Activated CD4-positive, alpha-beta T cell treated with anti-CD3 and anti-CD28 coated beads for 36 hours (primary cell): ENCODE results near the gene EIF2S2. TPM values are rescaled to one million over a fixed set of nuclear protein-coding genes. Genes with fewer than 3 reads are reported as not detected.

Experiments used
- ATAC-seq: fragments of 200-7000 bp; cut with Tn5 transposase; one replicate; pipeline ENCODE4 v1.10.0; 2021; ENCODE audit warnings: mild to moderate bottlenecking, moderate library complexity
- CTCF ChIA-PET: fragments of 350-600 bp; sonication (Branson Sonifier 250); formaldehyde crosslinking; loops from one replicate; lab custom pipeline; 2021; ENCODE audit warnings: antibody characterized with exemption; lab: Charles Lee
- POLR2A ChIA-PET: fragments of 350-600 bp; sonication (Branson Sonifier 250); formaldehyde crosslinking; loops from one replicate; lab custom pipeline; 2021; ENCODE audit warnings: antibody characterized with exemption, inconsistent platforms; lab: Charles Lee
- DNase-seq: peaks from one replicate; pipeline ENCODE4 v3.0.0-alpha.2; 2020
- H3K27ac Mint-ChIP-seq: one replicate; pipeline ENCODE4 v1.8.0; 2021; ENCODE audit warnings: mixed read lengths
- H3K27me3 Mint-ChIP-seq: one replicate; pipeline ENCODE4 v1.8.0; 2021; ENCODE audit warnings: mixed read lengths
- H3K36me3 Mint-ChIP-seq: one replicate; pipeline ENCODE4 v1.8.0; 2021; ENCODE audit warnings: low read depth, mixed read lengths
- H3K4me1 Mint-ChIP-seq: one replicate; pipeline ENCODE4 v1.8.0; 2021; ENCODE audit warnings: mixed read lengths
- H3K4me3 Mint-ChIP-seq: one replicate; pipeline ENCODE4 v1.8.0; 2021; ENCODE audit warnings: mild to moderate bottlenecking, moderate library complexity, mixed read lengths
- H3K9me3 Mint-ChIP-seq: one replicate; pipeline ENCODE4 v1.8.0; 2021; ENCODE audit warnings: low read depth, mixed read lengths
- intact Hi-C, 2 experiments: fragments of 100-400 bp; cut with DNase I in 1 of 2; cut with micrococcal nuclease in 1 of 2; formaldehyde crosslinking; loops; one replicate each; pipeline versions ENCODE4 v1.14.2 to v1.15.1; 2022 to 2024; cut with DNase I, micrococcal nuclease
- total RNA-seq, 2 experiments: library from RNA; stranded (reverse); gene quantifications; one replicate each; pipeline ENCODE4 v1.2.3, GENCODE V29; 2021

Gene EIF2S2
- total RNA-seq, 2 experiments from 2014 or later, result 179 to 187 TPM

GRCh38 chr20:34120213-34120612, 8.2 kb upstream of the EIF2S2 start:
- intact Hi-C loops, result no loop called here
- Mint-ChIP-seq H3K36me3 (no peaks in the 10 kb centered on the region), H3K27me3 (no peaks in the 10 kb centered on the region), H3K9me3 (no peaks in the 10 kb centered on the region), H3K27ac (no peak overlapping the region), H3K4me3 (no peak overlapping the region), H3K4me1 (peaks cover 10% of the 10 kb centered on the region)
- CTCF ChIA-PET, result interaction anchor here (0.7 kb wide), 1 partner anchor 1324 kb away, joined by 3 read pairs; no protein-coding TSS in a partner anchor
- POLR2A ChIA-PET, result interaction anchor here (0.6 kb wide), 1 partner anchor 12 kb away, joined by 3 read pairs; no protein-coding TSS in a partner anchor
- DNase-seq (no peak), ATAC-seq (no peak)

- H3K36me3 Mint-ChIP-seq, result peaks cover 11% of the 10 kb centered on the region
- H3K9me3 Mint-ChIP-seq, result no peaks in the 10 kb centered on the region
- H3K4me1 Mint-ChIP-seq, result peaks cover 8% of the 10 kb centered on the region
- H3K27me3 Mint-ChIP-seq, result no peaks in the 10 kb centered on the region
- H3K27ac Mint-ChIP-seq, result no peak overlapping the region
- POLR2A ChIA-PET, result no interaction called here
- CTCF ChIA-PET, result no interaction called here
- intact Hi-C loops, result no loop called here
- DNase-seq (no peak), ATAC-seq (no peak)
- no peak overlapping the region for H3K4me3 Mint-ChIP-seq
These were observed 3.2 kb upstream of the EIF2S2 start for GRCh38 chr20:34115232-34115631.

GRCh38 chr20:34114809-34115208, 2.8 kb upstream of the EIF2S2 start:
- H3K4me1 Mint-ChIP-seq, result peaks cover 10% of the 10 kb centered on the region
- intact Hi-C loops, result loop anchor here in 1 of 2 experiments (5.0 kb wide), 4 partner anchors 402 to 1297 kb away; partner anchors contain the start of genes DYNLRB1, EDEM2, TRPC4AP and UQCC1
- ATAC-seq, result no peak

GRCh38 chr20:34112600-34113101, 608 bp upstream of the EIF2S2 start:
- Mint-ChIP-seq H3K9me3 (no peaks in the 10 kb centered on the region), H3K27ac (peak overlapping the region; percentile 97), H3K36me3 (peaks cover 33% of the 10 kb centered on the region), H3K4me1 (peaks cover 31% of the 10 kb centered on the region), H3K4me3 (peak overlapping the region; percentile 86), H3K27me3 (no peaks in the 10 kb centered on the region)
- intact Hi-C loops, result loop anchor here (1.0 to 5.0 kb wide), 12 partner anchors 119 to 1300 kb away; partner anchors contain the start of genes CHMP4B (in 2 of the 2), RALY (in 2 of the 2), AHCY (in 1 of the 2) and DYNLRB1 (in 1 of the 2)
- DNase-seq, result no peak
- ChIA-PET CTCF (interaction anchor here (0.5 to 2.2 kb wide), 14 partner anchors 16 to 678 kb away, joined by 3 to 8 read pairs (median 4); partner anchors contain the start of gene CHMP4B), POLR2A (interaction anchor here (0.5 to 2.2 kb wide), 7 partner anchors 10 to 302 kb away, joined by 3 to 15 read pairs (median 3); partner anchors contain the start of gene RALY)
- ATAC-seq, result no peak

More at GRCh38 chr20:34114809-34115208, 2.8 kb upstream of the EIF2S2 start:
- ChIA-PET POLR2A (no interaction called here), CTCF (no interaction called here)
- no peak overlapping the region for H3K27ac Mint-ChIP-seq
- no peaks in the 10 kb centered on the region for H3K9me3 Mint-ChIP-seq
- DNase-seq, result no peak
- H3K27me3 Mint-ChIP-seq, result no peaks in the 10 kb centered on the region
- peaks cover 13% of the 10 kb centered on the region for H3K36me3 Mint-ChIP-seq
- H3K4me3 Mint-ChIP-seq, result no peak overlapping the region

- Mint-ChIP-seq H3K4me1 (peaks cover 46% of the 10 kb centered on the region), H3K27me3 (no peaks in the 10 kb centered on the region), H3K36me3 (peaks cover 46% of the 10 kb centered on the region), H3K27ac (peak overlapping the region; percentile 93), H3K4me3 (peak overlapping the region; percentile 86), H3K9me3 (no peaks in the 10 kb centered on the region)
- peak; percentile 27 for ATAC-seq
- no peak for DNase-seq
- CTCF ChIA-PET, result interaction anchor here (2.2 kb wide), 1 partner anchor 300 kb away, joined by 5 read pairs; the partner anchor contains the start of gene CHMP4B
- intact Hi-C loops, result loop anchor here in 1 of 2 experiments (2.0 to 5.0 kb wide), 5 partner anchors 378 to 1301 kb away; partner anchors contain the start of genes DYNLRB1, EDEM2, TRPC4AP and UQCC1
- POLR2A ChIA-PET, result interaction anchor here (1.1 to 2.2 kb wide), 2 partner anchors 16 to 118 kb away, joined by 3 to 15 read pairs; partner anchors contain the start of gene RALY
These were observed 1.1 kb downstream of the EIF2S2 start for GRCh38 chr20:34110745-34111641.

- Mint-ChIP-seq H3K4me1 (peaks cover 54% of the 10 kb centered on the region), H3K27ac (peak overlapping the region; percentile 93), H3K4me3 (peak overlapping the region; percentile 86), H3K36me3 (peaks cover 54% of the 10 kb centered on the region), H3K9me3 (no peaks in the 10 kb centered on the region), H3K27me3 (no peaks in the 10 kb centered on the region)
- POLR2A ChIA-PET, result no interaction called here
- CTCF ChIA-PET, result interaction anchor here (0.7 kb wide), 2 partner anchors 21 to 72 kb away, joined by 3 to 4 read pairs; no protein-coding TSS in a partner anchor
- intact Hi-C loops, result loop anchor here in 1 of 2 experiments (2.0 to 5.0 kb wide), 5 partner anchors 377 to 1302 kb away; partner anchors contain the start of genes DYNLRB1, EDEM2, TRPC4AP and UQCC1
- ATAC-seq (no peak), DNase-seq (no peak)
These were observed 1.9 kb downstream of the EIF2S2 start for GRCh38 chr20:34110025-34110744.

- Mint-ChIP-seq H3K27me3 (no peaks in the 10 kb centered on the region), H3K9me3 (no peaks in the 10 kb centered on the region), H3K36me3 (peaks cover 61% of the 10 kb centered on the region), H3K4me3 (peak overlapping the region; percentile 86), H3K4me1 (peaks cover 60% of the 10 kb centered on the region), H3K27ac (peak overlapping the region; percentile 78)
- POLR2A ChIA-PET, result interaction anchor here (0.7 to 1.0 kb wide), 3 partner anchors 78 to 1572 kb away, joined by 3 to 4 read pairs (median 3); no protein-coding TSS in a partner anchor
- intact Hi-C loops, result no loop called here
- ATAC-seq (no peak), DNase-seq (no peak)
- CTCF ChIA-PET, result interaction anchor here (0.7 to 2.8 kb wide), 4 partner anchors 20 to 72 kb away, joined by 3 to 11 read pairs (median 4); no protein-coding TSS in a partner anchor
These were observed 2.6 kb downstream of the EIF2S2 start for GRCh38 chr20:34109442-34109841.

GRCh38 chr20:34108616-34109174, 3.3 kb downstream of the EIF2S2 start:
- H3K27me3 Mint-ChIP-seq, result no peaks in the 10 kb centered on the region
- intact Hi-C loops, result loop anchor here in 1 of 2 experiments (1.0 kb wide), 1 partner anchor 115 kb away; the partner anchor contains the start of gene RALY
- ATAC-seq, result peak; percentile 35
- peaks cover 67% of the 10 kb centered on the region for H3K4me1 Mint-ChIP-seq
- H3K4me3 Mint-ChIP-seq, result peak overlapping the region; percentile 86
- ChIA-PET POLR2A (interaction anchor here (0.6 to 1.0 kb wide), 11 partner anchors 11 to 1572 kb away, joined by 3 to 6 read pairs (median 4); partner anchors contain the start of gene RALY), CTCF (interaction anchor here (0.6 to 2.8 kb wide), 11 partner anchors 9 to 315 kb away, joined by 3 to 11 read pairs (median 3); no protein-coding TSS in a partner anchor)
- peaks cover 68% of the 10 kb centered on the region for H3K36me3 Mint-ChIP-seq
- no peaks in the 10 kb centered on the region for H3K9me3 Mint-ChIP-seq
- DNase-seq, result no peak
- peak overlapping the region; percentile 78 for H3K27ac Mint-ChIP-seq

GRCh38 chr20:34105978-34106675, 5.9 kb downstream of the EIF2S2 start:
- Mint-ChIP-seq H3K9me3 (no peaks in the 10 kb centered on the region), H3K4me1 (peaks cover 85% of the 10 kb centered on the region), H3K27me3 (no peaks in the 10 kb centered on the region), H3K27ac (no peak overlapping the region), H3K36me3 (peaks cover 89% of the 10 kb centered on the region), H3K4me3 (no peak overlapping the region)
- ChIA-PET POLR2A (no interaction called here), CTCF (interaction anchor here (0.6 kb wide), 1 partner anchor 137 kb away, joined by 3 read pairs; no protein-coding TSS in a partner anchor)
- no peak for DNase-seq
- intact Hi-C loops, result no loop called here
- ATAC-seq, result no peak
